GM21737 (cell line): ENCODE data around the gene ZKSCAN8.

Experiments used
- ATAC-seq: cut with Tn5 transposase; IDR thresholded peaks from one replicate; pipeline ENCODE4 v1.9.1; 2021; ENCODE audit warnings: mild to moderate bottlenecking, moderate library complexity; ENCODE audit not compliant: unreplicated experiment

The ZKSCAN8 gene

GRCh38 chr6:28205879-28206278 lies 64.2 kb downstream of the ZKSCAN8 start:
- no peak for ATAC-seq

GRCh38 chr6:28206527-28206926 lies 64.8 kb downstream of the ZKSCAN8 start:
- ATAC-seq = no peak

GRCh38 chr6:28206928-28207509 lies 65.3 kb downstream of the ZKSCAN8 start:
- no peak for ATAC-seq

GRCh38 chr6:28207510-28208110 lies 65.9 kb downstream of the ZKSCAN8 start:
- ATAC-seq = no peak

GRCh38 chr6:28208111-28208659 lies 66.5 kb downstream of the ZKSCAN8 start:
- no peak for ATAC-seq
